Measurements from ENCODE around the gene PKP1.

Gene PKP1

DNA sequence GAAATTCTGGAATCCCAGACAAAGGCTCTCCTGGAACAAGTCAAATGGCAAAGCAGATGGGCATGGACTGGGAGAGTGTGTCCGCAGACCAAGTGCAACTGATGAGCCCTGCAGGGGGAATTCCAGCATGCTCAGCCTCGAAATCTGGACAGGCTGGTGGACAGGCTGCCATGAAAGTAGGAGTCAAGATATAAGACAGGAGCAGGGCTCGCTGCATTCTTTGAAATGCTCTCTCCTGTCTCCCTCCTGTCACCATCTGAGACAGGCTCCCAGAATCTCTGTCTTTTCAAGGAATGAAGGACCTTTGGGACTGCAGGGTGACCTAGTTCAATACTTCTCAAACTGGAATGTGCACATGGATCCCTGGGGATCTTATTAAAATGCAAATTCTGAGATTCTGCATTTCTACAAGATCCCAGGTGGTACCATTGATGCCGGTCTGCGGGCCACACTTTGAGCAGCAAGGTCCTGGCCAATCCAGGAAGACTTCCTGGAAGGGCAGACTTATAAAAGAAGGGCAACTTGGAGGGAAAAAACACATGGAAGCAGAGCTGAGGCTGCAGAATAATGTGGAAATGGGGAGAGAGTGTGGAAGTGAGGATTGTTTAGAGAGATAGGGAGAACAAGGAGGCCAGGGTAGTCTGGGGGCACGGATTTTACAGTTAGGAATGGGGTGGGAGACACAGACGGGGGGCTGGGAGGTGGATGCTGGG, 64.3 kb downstream of the PKP1 start:
- in situ Hi-C loops (cut with MboI; ENCODE audit: low sequenced_read_pairs): no loop called here

DNA sequence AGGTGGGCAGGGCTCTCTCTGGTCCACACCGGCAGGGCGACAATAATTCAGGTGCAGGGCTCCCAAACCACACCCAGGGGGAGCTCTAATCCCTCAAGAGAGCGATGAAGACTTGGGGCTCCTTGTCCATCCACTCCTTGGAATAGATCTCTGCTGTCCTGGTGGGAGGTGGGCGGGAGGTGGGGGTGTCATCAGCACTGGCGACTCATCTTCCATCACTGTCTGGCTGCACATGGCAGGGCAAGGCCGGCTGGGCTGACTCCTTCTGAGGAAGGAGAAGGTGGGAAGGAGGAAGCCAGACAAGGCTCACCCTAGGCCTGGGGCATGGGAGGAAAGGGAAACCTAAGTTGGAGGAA, 64.9 kb downstream of the PKP1 start:
- in situ Hi-C loops (cut with MboI; ENCODE audit: low sequenced_read_pairs): no loop called here

DNA sequence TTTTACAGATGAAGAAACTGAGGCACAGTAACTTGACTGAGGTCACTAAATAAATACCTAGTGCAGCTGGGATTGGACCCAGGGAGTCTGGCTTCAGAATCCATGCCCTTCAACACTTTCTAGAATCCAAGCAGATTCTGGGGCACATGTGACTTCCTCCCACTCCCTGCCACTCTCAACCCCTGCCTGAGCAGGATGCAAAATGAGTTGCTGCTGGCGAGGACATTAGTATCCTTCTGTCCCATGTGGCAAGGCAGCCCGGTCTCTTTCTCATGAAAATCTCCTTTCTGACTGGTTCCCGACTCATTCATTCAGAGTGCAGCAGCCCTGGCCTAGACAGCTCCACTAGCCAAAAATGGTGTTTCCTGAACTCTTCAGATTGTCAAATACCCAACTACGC, 65.8 kb downstream of the PKP1 start:
- in situ Hi-C loops (cut with MboI; ENCODE audit: low sequenced_read_pairs): no loop called here

DNA sequence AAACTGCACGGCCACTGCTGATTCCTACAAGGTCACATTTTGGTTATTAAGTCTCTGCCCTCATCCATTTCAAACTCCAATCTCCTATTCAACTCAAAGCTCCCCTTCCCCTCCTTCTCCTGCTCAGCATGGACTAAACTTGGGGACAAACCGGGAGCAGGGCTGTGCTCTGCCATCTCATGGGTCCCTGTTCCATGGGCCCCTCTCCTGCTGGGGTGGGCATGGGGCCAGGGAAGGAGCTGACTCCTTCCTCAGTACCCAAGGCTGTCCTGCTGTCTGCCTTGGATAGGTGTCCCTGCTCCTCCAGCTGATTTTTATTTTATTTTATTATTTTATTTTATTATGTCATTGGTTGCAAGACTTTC, 67.0 kb downstream of the PKP1 start:
- in situ Hi-C loops (cut with MboI; ENCODE audit: low sequenced_read_pairs): no loop called here

DNA sequence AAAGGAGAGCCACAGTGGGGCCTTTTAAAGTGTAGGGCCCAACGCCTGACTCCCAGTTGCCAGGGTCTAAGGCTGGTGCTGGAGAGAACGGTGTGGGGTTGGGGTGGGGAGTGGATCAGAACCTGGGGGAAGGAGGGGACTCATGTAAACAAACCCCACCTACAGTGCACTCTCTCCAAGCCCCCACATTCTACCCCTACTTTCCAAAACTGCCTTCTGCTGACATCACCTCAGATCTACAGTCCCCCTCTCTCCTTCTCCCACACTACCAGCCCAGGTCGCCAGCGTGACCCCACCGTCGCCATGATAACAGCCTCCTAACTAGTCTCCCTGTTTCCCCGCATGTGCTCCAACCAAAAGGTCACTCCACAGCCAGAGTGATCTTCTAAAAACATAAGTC, 67.6 kb downstream of the PKP1 start:
- in situ Hi-C loops (cut with MboI; ENCODE audit: low sequenced_read_pairs): no loop called here

DNA sequence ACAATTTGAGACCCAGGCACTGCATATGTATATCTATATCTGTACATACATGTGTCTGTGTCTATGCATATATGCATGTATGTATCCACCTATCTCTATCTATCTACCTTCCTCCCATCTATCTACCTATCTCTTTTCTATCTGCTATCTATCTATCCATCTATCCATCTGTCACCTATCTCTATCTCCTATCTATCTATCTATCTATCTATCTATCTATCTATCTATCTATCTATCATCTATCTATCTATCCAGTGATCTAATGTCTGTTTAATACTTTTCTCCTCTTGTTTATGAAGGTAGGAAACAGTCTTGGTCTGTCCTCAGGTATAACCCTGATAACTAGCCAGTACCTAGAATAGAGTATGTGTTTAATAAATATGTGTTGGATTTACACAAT, 68.3 kb downstream of the PKP1 start:
- in situ Hi-C loops (cut with MboI; ENCODE audit: low sequenced_read_pairs): no loop called here

DNA sequence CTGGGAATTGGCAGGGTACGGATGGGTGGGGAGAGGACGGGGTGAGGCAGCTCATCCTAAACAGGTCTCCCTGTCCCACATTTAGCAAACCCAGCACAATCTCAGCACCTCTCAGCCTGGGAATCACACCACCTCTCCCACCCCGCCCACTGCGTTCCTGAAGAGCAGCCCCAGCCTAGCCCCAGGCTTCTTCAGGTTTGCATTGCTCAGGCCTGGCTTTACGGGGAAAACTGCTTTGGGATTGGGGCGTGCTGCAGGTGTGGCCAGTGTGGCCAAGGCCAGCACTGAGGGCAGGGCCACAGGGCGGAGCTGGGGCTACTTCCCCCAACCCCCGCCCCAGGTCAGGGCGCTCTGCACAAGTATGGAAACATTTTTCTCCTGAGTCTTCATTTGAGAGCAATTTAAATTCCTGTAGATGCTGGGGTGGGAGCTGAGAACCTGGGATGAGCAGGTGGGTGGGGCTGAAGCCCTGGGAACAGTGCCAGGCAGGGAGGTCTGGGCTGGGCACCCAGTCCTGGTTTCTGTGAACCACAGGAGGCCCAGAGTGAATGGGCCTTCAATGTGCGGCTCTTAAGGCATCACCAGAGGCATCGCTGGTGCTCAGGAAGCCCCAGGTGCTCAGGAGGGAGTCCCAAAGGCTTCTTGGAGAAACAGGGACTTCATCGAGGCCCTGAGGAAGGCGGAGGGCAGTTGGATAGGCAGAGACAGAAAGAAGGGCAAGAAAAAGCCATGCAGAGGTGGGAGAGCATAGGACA, 70.1 kb downstream of the PKP1 start:
- in situ Hi-C loops (cut with MboI; ENCODE audit: low sequenced_read_pairs): no loop called here

DNA sequence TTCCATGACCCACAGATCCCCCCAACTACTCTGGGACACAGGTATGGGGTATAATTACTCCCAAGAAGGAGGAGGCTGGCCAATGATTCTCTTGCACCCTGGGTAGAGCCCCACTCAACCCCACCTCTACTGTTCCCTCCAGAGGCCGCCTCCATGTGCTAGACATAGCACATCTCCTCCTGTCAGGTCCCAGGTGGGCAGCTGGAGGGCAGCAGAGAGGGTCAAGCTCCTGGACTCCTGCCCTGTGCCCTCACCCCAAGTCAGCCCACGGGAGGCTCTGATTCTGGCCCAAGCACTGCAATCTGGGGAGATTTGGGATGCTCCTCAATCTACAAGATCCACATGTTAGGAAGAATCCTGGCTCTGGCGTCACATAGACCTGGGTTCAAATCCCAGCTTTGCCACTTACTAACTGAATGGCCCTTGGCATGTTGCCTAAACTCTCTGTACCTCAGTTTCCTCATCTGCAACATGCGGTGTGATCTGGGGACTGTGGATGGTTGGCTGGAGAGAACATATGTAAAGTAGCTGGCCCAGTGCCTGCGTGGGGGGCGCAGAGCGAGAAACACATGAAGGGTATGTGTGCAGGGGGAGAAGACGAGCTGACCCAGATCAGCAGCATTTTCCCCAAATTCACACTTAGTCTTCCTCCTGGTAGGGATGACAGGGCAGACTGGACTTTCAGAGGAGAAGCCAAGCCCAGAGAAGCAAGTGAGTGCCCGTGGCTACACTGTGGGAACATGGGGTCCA, 71.0 kb downstream of the PKP1 start:
- in situ Hi-C loops (cut with MboI; ENCODE audit: low sequenced_read_pairs): no loop called here

DNA sequence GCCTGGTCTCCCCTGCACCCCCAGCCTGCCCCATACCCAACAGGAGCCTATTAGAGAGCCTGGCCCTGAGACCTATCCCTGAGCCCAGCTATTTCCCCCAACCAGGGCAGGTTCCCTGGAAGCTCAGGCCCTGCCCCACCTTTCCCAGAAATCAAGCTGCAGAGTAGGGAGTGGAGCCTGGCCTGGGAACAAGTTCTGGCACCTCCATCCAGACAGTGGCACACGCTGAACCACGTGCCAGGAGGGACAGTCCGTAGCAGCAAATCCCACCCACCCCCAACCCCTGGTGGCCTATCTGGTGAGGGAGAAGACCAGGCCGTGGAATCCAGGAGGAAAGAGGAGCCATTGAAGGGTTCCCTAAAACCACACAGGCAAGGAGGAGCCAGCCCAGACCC, 71.6 kb downstream of the PKP1 start:
- in situ Hi-C loops (cut with MboI; ENCODE audit: low sequenced_read_pairs): no loop called here

DNA sequence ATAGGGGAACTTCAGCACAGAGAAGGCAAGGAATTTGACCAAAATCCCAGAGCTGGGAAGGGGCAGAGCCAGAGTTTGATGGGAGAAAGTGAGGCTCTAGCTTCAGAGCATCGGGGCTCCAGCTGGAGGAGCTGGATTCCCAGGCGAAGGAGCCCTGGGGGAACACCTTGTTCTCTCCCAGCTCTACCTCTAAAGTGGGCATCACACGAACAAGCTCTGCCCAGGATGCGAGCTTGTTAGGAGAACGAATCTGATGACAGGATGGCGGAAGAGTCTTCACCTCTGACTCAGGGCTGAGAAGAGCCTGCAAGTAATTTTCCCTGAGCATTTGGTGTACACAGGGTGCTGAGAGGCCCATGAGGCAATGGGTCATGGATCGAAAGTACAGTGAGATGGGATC, 72.2 kb downstream of the PKP1 start:
- in situ Hi-C loops (cut with MboI; ENCODE audit: low sequenced_read_pairs): no loop called here

DNA sequence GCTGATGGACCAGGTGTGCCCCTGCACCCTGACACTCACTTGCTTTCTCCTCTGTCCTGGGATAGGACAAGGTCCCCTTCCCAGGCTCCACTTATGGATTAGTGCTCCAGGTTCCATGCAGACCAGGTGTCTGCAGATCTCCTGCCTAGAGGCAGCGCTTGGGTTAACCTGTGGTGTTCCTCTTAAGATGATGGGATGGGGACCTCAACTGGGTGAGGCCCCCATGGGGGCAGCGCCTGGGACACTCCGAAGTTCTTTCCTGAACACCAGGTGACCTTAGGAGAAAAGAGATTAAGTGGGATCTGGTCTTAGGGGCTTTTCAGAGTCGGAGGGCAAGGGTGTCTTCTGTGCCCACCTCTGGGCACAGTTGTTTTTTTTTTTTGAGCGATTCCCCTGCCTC, 72.9 kb downstream of the PKP1 start:
- in situ Hi-C loops (cut with MboI; ENCODE audit: low sequenced_read_pairs): no loop called here

DNA sequence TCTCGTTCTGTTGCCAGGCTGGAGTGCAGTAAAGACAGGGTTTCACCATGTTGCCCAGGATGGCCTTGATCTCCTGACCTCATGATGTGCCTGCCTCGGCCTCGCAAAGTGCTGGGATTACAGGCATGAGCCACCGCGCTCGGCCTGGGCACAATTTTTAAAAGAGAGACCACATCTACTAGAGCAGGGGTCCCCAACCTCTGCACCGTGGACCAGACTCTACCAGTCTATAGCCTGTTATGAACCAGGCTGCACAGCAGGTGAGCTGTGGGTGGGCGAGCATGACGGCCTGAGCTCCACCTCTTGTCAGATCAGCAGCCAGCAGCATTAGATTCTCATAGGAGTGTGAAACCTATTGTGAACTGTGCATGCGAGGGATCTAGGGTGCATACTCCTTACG, 73.4 kb downstream of the PKP1 start:
- in situ Hi-C loops (cut with MboI; ENCODE audit: low sequenced_read_pairs): no loop called here

DNA sequence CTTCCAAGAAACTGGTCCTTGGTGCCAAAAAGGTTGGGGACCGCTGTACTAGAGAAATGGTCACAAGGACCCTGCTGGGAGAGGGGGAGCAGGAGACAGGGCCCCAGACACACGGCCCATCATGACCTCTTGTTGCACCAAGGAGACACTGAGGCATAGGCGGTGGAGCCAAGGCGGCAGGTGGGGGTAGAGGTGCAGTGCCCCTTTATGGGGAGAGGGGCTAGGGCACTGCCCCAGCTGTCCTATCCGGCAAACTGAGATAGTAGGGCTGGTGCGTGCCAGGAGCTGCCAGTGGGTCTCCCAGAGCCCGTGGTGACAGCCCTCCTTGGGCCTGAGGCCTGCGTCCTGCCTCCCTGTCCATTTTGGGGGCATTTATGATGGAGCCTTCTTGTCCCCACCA, 73.9 kb downstream of the PKP1 start:
- in situ Hi-C loops (cut with MboI; ENCODE audit: low sequenced_read_pairs): no loop called here

DNA sequence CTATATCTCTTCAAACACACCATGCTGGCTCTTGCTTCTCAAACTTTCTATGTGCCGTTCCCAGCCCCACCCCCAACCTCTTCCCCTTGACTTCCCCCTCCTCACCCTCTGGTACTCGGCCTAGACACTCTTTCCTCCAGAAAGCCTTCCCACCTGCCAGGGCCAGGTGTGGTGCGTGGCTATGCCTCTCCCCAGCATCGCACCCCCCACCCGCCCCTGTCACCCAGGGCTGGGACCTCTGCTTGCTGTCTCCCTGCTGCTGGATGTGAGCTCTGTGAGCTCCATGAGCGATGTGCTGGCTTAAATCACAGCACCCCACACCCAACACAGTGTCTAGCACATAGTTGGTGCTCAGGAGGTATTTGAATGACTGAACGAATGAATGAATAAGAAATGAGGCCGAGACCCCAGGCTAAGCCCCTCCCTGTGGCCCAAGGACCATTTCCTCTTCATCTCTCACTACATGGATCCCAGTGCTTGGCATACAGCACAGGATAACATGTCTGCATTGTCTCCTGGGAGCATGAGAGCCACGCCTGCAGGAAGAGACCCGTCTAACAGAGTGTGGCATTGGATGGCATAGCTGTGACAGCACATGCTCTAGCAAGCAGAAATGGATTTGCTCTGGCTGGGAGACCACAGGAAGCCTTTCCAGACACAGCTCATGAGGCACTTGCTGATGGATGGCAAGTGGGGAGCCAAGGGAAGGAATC, 74.5 kb downstream of the PKP1 start:
- in situ Hi-C loops (cut with MboI; ENCODE audit: low sequenced_read_pairs): no loop called here

DNA sequence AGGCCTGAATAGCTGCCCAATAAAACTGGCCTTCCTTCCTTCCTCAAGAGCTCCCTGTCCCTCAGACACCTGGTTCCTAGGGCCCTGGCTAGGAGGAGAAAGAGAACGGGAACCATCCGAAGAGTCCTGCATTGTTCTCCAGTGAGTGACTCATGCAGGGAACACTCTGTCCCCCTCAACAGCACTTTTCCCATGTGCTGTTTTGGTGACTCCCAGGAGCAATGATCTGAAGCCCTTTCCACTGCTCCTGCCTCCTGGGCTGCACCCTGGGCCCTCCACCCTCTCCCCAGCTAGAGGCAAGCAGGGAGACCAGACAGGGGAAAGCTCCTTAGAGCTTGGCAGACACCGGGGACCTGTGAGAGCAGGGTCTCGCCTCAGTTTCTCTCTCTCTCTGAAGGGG, 75.3 kb downstream of the PKP1 start:
- in situ Hi-C loops (cut with MboI; ENCODE audit: low sequenced_read_pairs): no loop called here

DNA sequence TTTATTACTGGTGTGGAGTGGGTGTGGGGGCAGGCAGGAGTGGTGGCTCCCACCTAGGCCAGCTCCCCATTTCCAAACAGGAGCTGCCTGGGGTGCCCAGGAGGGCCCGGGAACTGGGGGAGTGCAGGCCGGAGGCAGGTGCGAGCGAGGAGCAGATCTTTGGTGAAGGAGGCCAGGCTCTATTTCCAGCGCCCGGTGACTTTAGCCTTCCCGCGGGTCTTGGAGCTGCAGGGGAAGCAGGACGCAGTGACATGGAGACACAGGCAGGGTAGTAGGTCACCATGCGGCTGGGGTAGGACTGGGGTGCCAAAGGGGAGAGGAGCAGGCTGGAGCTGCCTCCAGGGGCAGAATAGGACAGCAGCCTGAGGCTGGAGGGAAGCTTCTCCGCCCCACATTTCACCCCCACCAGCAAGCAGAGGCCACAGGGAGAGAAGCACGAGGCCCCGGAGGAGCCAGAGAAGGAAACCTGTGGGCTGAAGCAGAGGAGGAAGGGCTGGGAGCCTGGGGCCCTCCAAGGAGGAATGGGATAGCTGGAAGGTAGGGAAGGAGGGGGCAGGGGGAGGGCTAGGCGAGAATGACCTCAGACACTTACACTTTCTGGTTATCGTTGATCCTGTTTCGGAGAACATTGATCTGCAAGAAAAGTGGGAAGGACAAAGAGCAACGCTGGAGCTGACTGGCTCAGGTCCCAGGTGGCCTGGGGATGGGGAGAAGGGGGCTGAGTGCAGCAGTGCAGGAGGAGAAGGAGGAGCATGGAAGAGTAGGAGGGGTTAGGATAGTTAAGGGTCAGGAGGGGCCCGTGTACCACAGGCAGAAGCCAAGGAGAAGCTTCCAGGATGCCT, 75.9 kb downstream of the PKP1 start:
- in situ Hi-C loops (cut with MboI; ENCODE audit: low sequenced_read_pairs): no loop called here

DNA sequence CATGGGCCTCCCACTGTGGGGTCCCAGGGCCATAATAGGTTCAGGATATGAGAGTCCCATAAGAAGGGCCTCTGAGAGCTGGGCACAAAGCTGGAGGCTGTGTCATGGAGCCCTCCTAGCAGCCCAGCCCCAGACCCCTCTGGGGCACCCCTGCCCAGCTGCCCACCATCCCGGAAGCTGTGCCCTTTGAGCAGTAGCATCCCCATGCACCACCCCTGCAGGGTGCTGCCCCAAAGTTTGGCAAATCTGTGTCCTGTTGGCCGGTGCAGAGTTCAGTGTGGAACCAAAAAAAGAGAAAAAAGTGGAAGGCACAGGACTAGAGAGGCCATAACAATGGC, 76.5 kb downstream of the PKP1 start:
- in situ Hi-C loops (cut with MboI; ENCODE audit: low sequenced_read_pairs): no loop called here

DNA sequence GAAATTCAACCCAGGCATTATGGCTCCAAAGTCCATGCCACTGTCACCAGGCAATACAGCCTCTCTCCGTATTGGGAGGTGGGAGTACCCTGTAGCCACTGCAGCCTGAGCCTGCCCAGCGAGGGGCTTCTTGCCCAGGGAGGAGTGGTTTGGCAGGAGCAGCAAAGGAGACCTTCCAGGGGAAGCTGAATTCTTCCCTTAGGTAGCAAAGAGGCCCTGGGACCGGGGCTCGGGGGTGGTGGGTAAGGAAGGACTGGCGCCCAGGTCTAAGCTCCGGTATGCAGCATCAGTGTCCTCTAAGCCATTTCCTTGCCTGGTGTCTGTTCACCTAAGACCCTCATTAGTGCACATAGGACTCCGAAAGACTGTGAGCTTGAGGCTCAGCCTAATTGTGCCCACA, 77.2 kb downstream of the PKP1 start:
- in situ Hi-C loops (cut with MboI; ENCODE audit: low sequenced_read_pairs): no loop called here

DNA sequence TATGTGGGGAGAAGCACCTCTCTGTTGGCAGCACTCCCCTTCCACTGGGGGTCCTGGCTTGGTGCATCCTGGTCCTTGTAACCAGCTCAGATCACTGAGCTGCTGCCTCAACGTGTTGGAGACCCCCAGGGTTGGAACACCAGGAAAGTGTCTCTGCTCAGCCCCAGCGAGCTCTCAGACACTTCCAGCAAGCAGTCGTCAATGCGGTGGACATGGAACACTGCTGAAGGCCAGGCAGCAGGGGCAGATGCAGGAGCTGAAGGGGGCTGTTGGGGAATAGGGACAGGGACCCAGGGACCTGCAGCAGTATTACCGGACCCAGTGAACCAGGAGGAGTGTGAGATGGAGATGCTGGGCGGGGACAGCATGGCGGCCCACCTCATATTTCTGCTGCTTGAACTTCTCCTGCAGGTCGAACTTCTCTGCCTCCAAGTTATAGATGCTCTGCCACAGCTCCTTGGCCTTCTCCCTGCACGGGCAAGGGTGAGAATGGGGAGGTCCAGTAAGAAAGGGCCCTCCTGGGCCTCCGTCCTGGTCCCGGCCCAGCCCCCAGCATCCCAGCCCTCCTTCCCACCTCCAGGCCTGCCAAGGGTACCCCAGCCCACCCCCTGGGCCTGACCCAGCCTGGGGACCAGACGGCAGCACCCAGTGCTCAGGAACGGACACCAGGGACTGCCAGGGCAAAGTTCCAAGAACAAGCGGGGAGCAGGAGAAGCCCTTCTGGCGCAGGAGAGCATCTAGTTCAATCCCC, 77.8 kb downstream of the PKP1 start:
- in situ Hi-C loops (cut with MboI; ENCODE audit: low sequenced_read_pairs): no loop called here

All from HL-60/S4 (cell line).